ENCODE data around the gene SC5D. TPM values are rescaled to one million over a fixed set of nuclear protein-coding genes. Genes with fewer than 3 reads are reported as not detected.
A peak's percentile ranks its signal among the peaks of the same experiment; 100 is the strongest.

Gene SC5D
- total and polyA plus RNA-seq, 12 donors = 18.3 to 317 (median 42.6) TPM

GRCh38 chr11:121300313-121300971 lies 7.9 kb downstream of the SC5D start:
- Histone ChIP-seq H3K27ac (peak overlapping the region in 1 of 5 donors; percentile 25), H3K4me1 (replicated peaks in 1 of 2) (peaks cover 0 to 13% of the 10 kb centered on the region in 2 donors), H3K9me3 (replicated peaks in 1 of 3) (no peaks in the 10 kb centered on the region), H3K4me3 (no peak overlapping the region), H3K27me3 (no peaks in the 10 kb centered on the region), H3K36me3 (replicated peaks in 1 of 2) (peaks cover 0 to 12% of the 10 kb centered on the region in 2 donors)
- 77 to 85% (median 82%) methylated on average over 2 of the region's 2 CpGs for WGBS, 4 donors
- DNase-seq = peak in 1 of 7 donors; percentile 11
- TF ChIP-seq CTCF (IDR thresholded peaks at IDR 0.05) = no peak
- TF ChIP-seq POLR2A (IDR thresholded peaks at IDR 0.05) = no peak
- intact Hi-C loops (cut with DNase I) = no loop called here

- no peak overlapping the region for H3K27ac ChIP-seq
Measured at GRCh38 chr11:121300972-121301699, 8.6 kb downstream of the SC5D start.

DNA sequence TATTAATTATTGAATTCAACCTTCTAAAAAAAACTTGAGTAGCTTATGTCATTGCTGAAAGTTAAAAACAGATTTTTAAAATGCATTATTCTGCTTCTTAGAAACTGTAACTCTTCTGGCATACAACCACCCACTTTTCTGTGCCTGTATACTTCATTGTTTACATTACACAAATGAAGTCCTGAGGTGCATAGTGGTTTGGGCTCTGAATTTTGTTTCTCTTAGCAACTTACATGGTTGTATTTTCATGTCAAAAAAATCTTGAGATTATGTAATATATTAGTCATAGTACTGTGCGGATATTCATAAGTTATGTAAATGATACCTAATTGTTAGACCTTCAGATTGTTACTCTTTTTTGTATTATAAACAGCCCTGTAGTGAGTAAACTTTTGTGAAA lies 12.2 kb downstream of the SC5D start:
- Histone ChIP-seq H3K27me3 (no peaks in the 10 kb centered on the region), H3K36me3 (replicated peaks in 1 of 2) (peaks cover 0 to 35% of the 10 kb centered on the region in 2 donors), H3K27ac (no peak overlapping the region), H3K9me3 (replicated peaks in 1 of 3) (no peaks in the 10 kb centered on the region), H3K4me3 (no peak overlapping the region), H3K4me1 (replicated peaks in 1 of 2) (peaks cover 0 to 13% of the 10 kb centered on the region in 2 donors)
- TF ChIP-seq CTCF (IDR thresholded peaks at IDR 0.05) = no peak
- TF ChIP-seq POLR2A (IDR thresholded peaks at IDR 0.05) = no peak
- DNase-seq = no peak
- WGBS, 4 donors = 88 to 93% (median 90%) methylated on average over 1 of the region's 1 CpG
- intact Hi-C loops (cut with DNase I) = no loop called here

More at GRCh38 chr11:121300972-121301699, 8.6 kb downstream of the SC5D start:
- Histone ChIP-seq H3K36me3 (replicated peaks in 1 of 2) (peaks cover 0 to 17% of the 10 kb centered on the region in 2 donors), H3K4me1 (replicated peaks in 1 of 2) (peaks cover 0 to 13% of the 10 kb centered on the region in 2 donors), H3K27me3 (no peaks in the 10 kb centered on the region), H3K9me3 (replicated peaks in 1 of 3) (no peaks in the 10 kb centered on the region), H3K4me3 (no peak overlapping the region)
- TF ChIP-seq POLR2A (IDR thresholded peaks at IDR 0.05) (no peak), CTCF (IDR thresholded peaks at IDR 0.05) (no peak)
- no peak for DNase-seq
- WGBS, 4 donors = 75 to 81% (median 78%) methylated on average over 3 of the region's 3 CpGs
- intact Hi-C loops (cut with DNase I) = no loop called here

GRCh38 chr11:121308816-121309215 lies 16.2 kb downstream of the SC5D start:
- Histone ChIP-seq H3K4me1 (replicated peaks in 1 of 2) (no peaks in the 10 kb centered on the region), H3K27me3 (no peaks in the 10 kb centered on the region), H3K4me3 (no peak overlapping the region), H3K27ac (no peak overlapping the region), H3K36me3 (replicated peaks in 1 of 2) (peaks cover 0 to 35% of the 10 kb centered on the region in 2 donors), H3K9me3 (replicated peaks in 1 of 3) (no peaks in the 10 kb centered on the region)
- 90 to 97% (median 96%) methylated on average over 3 of the region's 3 CpGs for WGBS, 4 donors
- no peak for TF ChIP-seq POLR2A (IDR thresholded peaks at IDR 0.05)
- no peak for TF ChIP-seq CTCF (IDR thresholded peaks at IDR 0.05)
- DNase-seq = no peak
- intact Hi-C loops (cut with DNase I) = no loop called here

Data from adrenal gland (tissue), 12 donors.